NCI-H524 treated with DMSO at 0.1 percent for 48 hours (cell line): ENCODE results near the gene OR8B3.
"Not testable (repeated sequence)": the region's sequence is repeated elsewhere in the genome, so short reads cannot be mapped to it uniquely, and the experiment has no call there.

Experiments
- DNase-seq: peaks from one replicate; lab custom pipeline; 2025; lab: John Stamatoyannopoulos, UW

The OR8B3 gene

GRCh38 chr11:124398924-124399323, at the start of gene OR8B3:
OR8B3 (minus strand) TSS chr11:124399024; CDS start chr11:124397351, 1,673 bp downstream.
- DNase-seq = no peak

GRCh38 chr11:124446916-124447315, 48.1 kb upstream of the OR8B3 start:
- DNase-seq = no peak

GRCh38 chr11:124445646-124446150, 46.9 kb upstream of the OR8B3 start, which contains the start of gene OR8B8:
OR8B8 (minus strand) TSS chr11:124445696; CDS start chr11:124441085, 4,611 bp downstream.
- no peak for DNase-seq

- no peak for DNase-seq
These were observed 44.0 kb upstream of the OR8B3 start for GRCh38 chr11:124442847-124443246.

- no peak for DNase-seq
These were observed 43.6 kb upstream of the OR8B3 start for GRCh38 chr11:124442442-124442841.

GRCh38 chr11:124441519-124441918, 42.7 kb upstream of the OR8B3 start:
- no peak for DNase-seq

- DNase-seq = no peak
These were observed 42.3 kb upstream of the OR8B3 start for GRCh38 chr11:124441081-124441480.

- DNase-seq = no peak
These were observed 41.8 kb upstream of the OR8B3 start for GRCh38 chr11:124440608-124441007.

- DNase-seq = no peak
These were observed 35.9 kb upstream of the OR8B3 start for GRCh38 chr11:124434699-124435098.

GRCh38 chr11:124429599-124429998, 30.8 kb upstream of the OR8B3 start:
- no peak for DNase-seq

- DNase-seq = no peak
These were observed 25.6 kb upstream of the OR8B3 start, which contains the start of gene OR8B4 for GRCh38 chr11:124424384-124424921. OR8B4 (minus strand) TSS chr11:124424871; CDS start chr11:124424871, 0 bp downstream.

GRCh38 chr11:124421043-124421442, 22.2 kb upstream of the OR8B3 start:
- DNase-seq = no peak

- no peak for DNase-seq
These were observed 16.6 kb upstream of the OR8B3 start for GRCh38 chr11:124415356-124415923.

GRCh38 chr11:124409906-124410305, 11.1 kb upstream of the OR8B3 start:
- DNase-seq = no peak

GRCh38 chr11:124405581-124405980, 6.8 kb upstream of the OR8B3 start:
- no peak for DNase-seq

GRCh38 chr11:124403186-124403585, 4.4 kb upstream of the OR8B3 start:
- not testable (repeated sequence) for DNase-seq

GRCh38 chr11:124402326-124402922, 3.6 kb upstream of the OR8B3 start:
- DNase-seq = no peak

- not testable (repeated sequence) for DNase-seq
These were observed 2.0 kb downstream of the OR8B3 start for GRCh38 chr11:124396847-124397246.

GRCh38 chr11:124394408-124394807, 4.4 kb downstream of the OR8B3 start:
- DNase-seq = no peak

GRCh38 chr11:124384399-124384798, 14.4 kb downstream of the OR8B3 start, which contains the start of gene OR8B2:
OR8B2 (minus strand) TSS chr11:124384499; CDS start chr11:124383343, 1,156 bp downstream.
- DNase-seq = no peak

GRCh38 chr11:124382857-124383256, 16.0 kb downstream of the OR8B3 start:
- DNase-seq = not testable (repeated sequence)

GRCh38 chr11:124380585-124380984, 18.2 kb downstream of the OR8B3 start:
- no peak for DNase-seq

GRCh38 chr11:124376280-124376679, 22.5 kb downstream of the OR8B3 start:
- no peak for DNase-seq
